ENCODE measurements around the gene EVI5L. TPM values are rescaled to one million over a fixed set of nuclear protein-coding genes. Genes with fewer than 3 reads are reported as not detected.

The EVI5L gene
- total and polyA plus RNA-seq, 2 of the 13 experiments (the other 11 are each of a cell fraction or from before 2014, with no cell fraction given): 1.7 to 2.4 TPM

- TF ChIP-seq ZBTB2 (CRISPR knock-in tag; IDR thresholded peaks at IDR 0.05; ENCODE audit: low read depth): peak; percentile 58
- 0 out of 2 replicates have a peak, but pooled peaks have one; percentile 52 for TF ChIP-seq ZNF34 (CRISPR knock-in tag; IDR thresholded peaks at IDR 0.05; ENCODE audit: borderline replicate concordance)
- TF ChIP-seq ZNF775 (CRISPR knock-in tag; IDR thresholded peaks at IDR 0.05; ENCODE audit: borderline replicate concordance): no peak
- TF ChIP-seq, protein P1, sequence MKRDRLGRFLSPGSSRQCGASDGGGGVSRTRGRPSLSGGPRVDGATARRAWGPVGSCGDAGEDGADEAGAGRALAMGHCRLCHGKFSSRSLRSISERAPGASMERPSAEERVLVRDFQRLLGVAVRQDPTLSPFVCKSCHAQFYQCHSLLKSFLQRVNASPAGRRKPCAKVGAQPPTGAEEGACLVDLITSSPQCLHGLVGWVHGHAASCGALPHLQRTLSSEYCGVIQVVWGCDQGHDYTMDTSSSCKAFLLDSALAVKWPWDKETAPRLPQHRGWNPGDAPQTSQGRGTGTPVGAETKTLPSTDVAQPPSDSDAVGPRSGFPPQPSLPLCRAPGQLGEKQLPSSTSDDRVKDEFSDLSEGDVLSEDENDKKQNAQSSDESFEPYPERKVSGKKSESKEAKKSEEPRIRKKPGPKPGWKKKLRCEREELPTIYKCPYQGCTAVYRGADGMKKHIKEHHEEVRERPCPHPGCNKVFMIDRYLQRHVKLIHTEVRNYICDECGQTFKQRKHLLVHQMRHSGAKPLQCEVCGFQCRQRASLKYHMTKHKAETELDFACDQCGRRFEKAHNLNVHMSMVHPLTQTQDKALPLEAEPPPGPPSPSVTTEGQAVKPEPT (CRISPR knock-in tag; IDR thresholded peaks at IDR 0.05; ENCODE audit: low read depth): no peak; the same call in 1 of the 2 replicates
- TF ChIP-seq POLR2A (IDR thresholded peaks at IDR 0.05; ENCODE audit: insufficient read depth in 1 of 2, low read depth in 2 of 2, low read length in 2 of 2): peak; percentile 88 to 99
- TF ChIP-seq, protein P2, sequence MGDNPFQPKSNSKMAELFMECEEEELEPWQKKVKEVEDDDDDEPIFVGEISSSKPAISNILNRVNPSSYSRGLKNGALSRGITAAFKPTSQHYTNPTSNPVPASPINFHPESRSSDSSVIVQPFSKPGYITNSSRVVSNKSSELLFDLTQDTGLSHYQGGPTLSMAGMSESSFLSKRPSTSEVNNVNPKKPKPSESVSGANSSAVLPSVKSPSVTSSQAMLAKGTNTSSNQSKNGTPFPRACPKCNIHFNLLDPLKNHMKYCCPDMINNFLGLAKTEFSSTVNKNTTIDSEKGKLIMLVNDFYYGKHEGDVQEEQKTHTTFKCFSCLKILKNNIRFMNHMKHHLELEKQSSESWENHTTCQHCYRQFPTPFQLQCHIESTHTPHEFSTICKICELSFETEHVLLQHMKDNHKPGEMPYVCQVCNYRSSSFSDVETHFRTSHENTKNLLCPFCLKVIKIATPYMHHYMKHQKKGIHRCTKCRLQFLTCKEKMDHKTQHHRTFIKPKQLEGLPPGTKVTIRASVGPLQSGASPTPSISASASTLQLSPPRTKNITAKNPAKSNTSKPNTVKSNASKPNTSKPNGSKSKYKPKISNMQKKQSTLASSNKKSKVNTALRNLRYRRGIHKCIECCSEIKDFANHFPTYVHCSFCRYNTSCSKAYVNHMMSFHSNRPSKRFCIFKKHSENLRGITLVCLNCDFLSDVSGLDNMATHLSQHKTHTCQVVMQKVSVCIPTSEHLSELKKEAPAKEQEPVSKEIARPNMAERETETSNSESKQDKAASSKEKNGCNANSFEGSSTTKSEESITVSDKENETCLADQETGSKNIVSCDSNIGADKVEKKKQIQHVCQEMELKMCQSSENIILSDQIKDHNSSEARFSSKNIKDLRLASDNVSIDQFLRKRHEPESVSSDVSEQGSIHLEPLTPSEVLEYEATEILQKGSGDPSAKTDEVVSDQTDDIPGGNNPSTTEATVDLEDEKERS (CRISPR knock-in tag; IDR thresholded peaks at IDR 0.05): peak; percentile 89
- TF ChIP-seq KLF16 (CRISPR knock-in tag; IDR thresholded peaks at IDR 0.05): peak in 1 of 2 experiments; percentile 73; a peak in 2 of 4 replicates
- TF ChIP-seq, protein P3, sequence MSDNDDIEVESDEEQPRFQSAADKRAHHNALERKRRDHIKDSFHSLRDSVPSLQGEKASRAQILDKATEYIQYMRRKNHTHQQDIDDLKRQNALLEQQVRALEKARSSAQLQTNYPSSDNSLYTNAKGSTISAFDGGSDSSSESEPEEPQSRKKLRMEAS (IDR thresholded peaks at IDR 0.05): peak; percentile 96
- TF ChIP-seq NONO (IDR thresholded peaks at IDR 0.05): no peak
- TF ChIP-seq NONO (CRISPR knock-in tag; conservative IDR thresholded peaks at IDR 0.05): peak; percentile 93
- TF ChIP-seq, protein P4, sequence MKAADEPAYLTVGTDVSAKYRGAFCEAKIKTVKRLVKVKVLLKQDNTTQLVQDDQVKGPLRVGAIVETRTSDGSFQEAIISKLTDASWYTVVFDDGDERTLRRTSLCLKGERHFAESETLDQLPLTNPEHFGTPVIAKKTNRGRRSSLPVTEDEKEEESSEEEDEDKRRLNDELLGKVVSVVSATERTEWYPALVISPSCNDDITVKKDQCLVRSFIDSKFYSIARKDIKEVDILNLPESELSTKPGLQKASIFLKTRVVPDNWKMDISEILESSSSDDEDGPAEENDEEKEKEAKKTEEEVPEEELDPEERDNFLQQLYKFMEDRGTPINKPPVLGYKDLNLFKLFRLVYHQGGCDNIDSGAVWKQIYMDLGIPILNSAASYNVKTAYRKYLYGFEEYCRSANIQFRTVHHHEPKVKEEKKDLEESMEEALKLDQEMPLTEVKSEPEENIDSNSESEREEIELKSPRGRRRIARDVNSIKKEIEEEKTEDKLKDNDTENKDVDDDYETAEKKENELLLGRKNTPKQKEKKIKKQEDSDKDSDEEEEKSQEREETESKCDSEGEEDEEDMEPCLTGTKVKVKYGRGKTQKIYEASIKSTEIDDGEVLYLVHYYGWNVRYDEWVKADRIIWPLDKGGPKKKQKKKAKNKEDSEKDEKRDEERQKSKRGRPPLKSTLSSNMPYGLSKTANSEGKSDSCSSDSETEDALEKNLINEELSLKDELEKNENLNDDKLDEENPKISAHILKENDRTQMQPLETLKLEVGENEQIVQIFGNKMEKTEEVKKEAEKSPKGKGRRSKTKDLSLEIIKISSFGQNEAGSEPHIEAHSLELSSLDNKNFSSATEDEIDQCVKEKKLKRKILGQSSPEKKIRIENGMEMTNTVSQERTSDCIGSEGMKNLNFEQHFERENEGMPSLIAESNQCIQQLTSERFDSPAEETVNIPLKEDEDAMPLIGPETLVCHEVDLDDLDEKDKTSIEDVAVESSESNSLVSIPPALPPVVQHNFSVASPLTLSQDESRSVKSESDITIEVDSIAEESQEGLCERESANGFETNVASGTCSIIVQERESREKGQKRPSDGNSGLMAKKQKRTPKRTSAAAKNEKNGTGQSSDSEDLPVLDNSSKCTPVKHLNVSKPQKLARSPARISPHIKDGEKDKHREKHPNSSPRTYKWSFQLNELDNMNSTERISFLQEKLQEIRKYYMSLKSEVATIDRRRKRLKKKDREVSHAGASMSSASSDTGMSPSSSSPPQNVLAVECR (CRISPR knock-in tag; IDR thresholded peaks at IDR 0.05; ENCODE audit: borderline replicate concordance): no peak; the same call in none of the 2 replicates
- no peak for TF ChIP-seq KDM6A (CRISPR knock-in tag; IDR thresholded peaks at IDR 0.05; ENCODE audit: low read depth)
- TF ChIP-seq PCBP1 (IDR thresholded peaks at IDR 0.05; ENCODE audit: borderline replicate concordance, low read depth, low read length): peak; percentile 83; the same call in 1 of the 2 replicates
- no peak for TF ChIP-seq ZNF292 (CRISPR knock-in tag; IDR thresholded peaks at IDR 0.05; ENCODE audit: borderline replicate concordance, low read depth)
- TF ChIP-seq NCOA2 (CRISPR knock-in tag; IDR thresholded peaks at IDR 0.05): peak; percentile 61; the same call in 1 of the 2 replicates
- peak; percentile 41; the same call in 1 of the 2 replicates for TF ChIP-seq ZNF761 (CRISPR knock-in tag; conservative IDR thresholded peaks at IDR 0.05)
- peak; percentile 86; the same call in 1 of the 2 replicates for TF ChIP-seq IRF2 (CRISPR knock-in tag; IDR thresholded peaks at IDR 0.05)
Measured at GRCh38 chr19:7903244-7904073, 73.4 kb downstream of the EVI5L start, which contains the start of gene MAP2K7 (continued).
